HepG2 (cell line): Measurements from ENCODE around the gene EEF2. TPM values are rescaled to one million over a fixed set of nuclear protein-coding genes. Genes with fewer than 3 reads are reported as not detected.

Experiments
- ATF7 ChIP-seq, 2 experiments: fragments of 450-650 bp in 1 of 2; sonication (generic) in 1 of 2; formaldehyde crosslinking in 1 of 2; IDR thresholded peaks; 2 replicates each; pipeline versions ENCODE4 v1.4.0 to v1.6.1; 2016 to 2020; ENCODE audit warnings: antibody characterized with exemption in 1 of 2, mild to moderate bottlenecking in 1 of 2, missing genetic modification reagents in 1 of 2
- CEBPB ChIP-seq: IDR thresholded peaks from 2 replicates; pipeline ENCODE4 v1.6.1; 2011; ENCODE audit warnings: low read depth, low read length, improper control_type of control experiment, borderline replicate concordance
- CERS6 ChIP-seq: sonication (generic); formaldehyde crosslinking; IDR thresholded peaks from 2 replicates; pipeline ENCODE4 v1.5.0; 2020; ENCODE audit warnings: missing genetic modification reagents
- GPBP1L1 ChIP-seq: sonication (generic); formaldehyde crosslinking; IDR thresholded peaks from 2 replicates; pipeline ENCODE4 v1.5.0; 2020; ENCODE audit warnings: mild to moderate bottlenecking, missing genetic modification reagents
- KDM1A ChIP-seq: IDR thresholded peaks from 2 replicates; pipeline ENCODE4 v1.6.1; 2016; ENCODE audit warnings: missing compliant biosample characterization
- KLF9 ChIP-seq: IDR thresholded peaks from 2 replicates; pipeline ENCODE4 v1.6.1; 2016; ENCODE audit warnings: low read depth
- MIER3 ChIP-seq: IDR thresholded peaks from 2 replicates; pipeline ENCODE4 v1.6.1; 2016; ENCODE audit warnings: missing compliant biosample characterization, borderline replicate concordance
- MLLT10 ChIP-seq: sonication (generic); formaldehyde crosslinking; IDR thresholded peaks from 2 replicates; pipeline ENCODE4 v1.4.0; 2020; ENCODE audit warnings: missing genetic modification reagents
- MXD4 ChIP-seq: IDR thresholded peaks from 2 replicates; pipeline ENCODE4 v1.6.1; 2016; ENCODE audit warnings: mild to moderate bottlenecking, missing biosample characterization, missing genetic modification reagents
- RNF2 ChIP-seq: fragments of 450-650 bp; conservative IDR thresholded peaks from 2 replicates; pipeline ENCODE4 v1.6.1; 2016; ENCODE audit warnings: low read depth
- SOX5 ChIP-seq: IDR thresholded peaks from 2 replicates; pipeline ENCODE4 v1.6.1; 2016; ENCODE audit warnings: borderline replicate concordance
- THAP8 ChIP-seq: sonication (generic); formaldehyde crosslinking; IDR thresholded peaks from 2 replicates; pipeline ENCODE4 v1.5.1; 2020; ENCODE audit warnings: missing genetic modification reagents, mild to moderate bottlenecking, borderline replicate concordance
- TOE1 ChIP-seq: sonication (generic); formaldehyde crosslinking; IDR thresholded peaks from 2 replicates; pipeline ENCODE4 v1.4.0; 2020; ENCODE audit warnings: mild to moderate bottlenecking, missing genetic modification reagents
- UBTF ChIP-seq: sonication (generic); formaldehyde crosslinking; IDR thresholded peaks from 2 replicates; pipeline ENCODE4 v1.4.0; 2020; ENCODE audit warnings: mild to moderate bottlenecking, missing genetic modification reagents
- ZMYM2 ChIP-seq: sonication (generic); formaldehyde crosslinking; IDR thresholded peaks from 2 replicates; pipeline ENCODE4 v1.8.0; 2022; ENCODE audit warnings: mild to moderate bottlenecking, missing genetic modification reagents
- ZNF12 ChIP-seq: sonication (generic); formaldehyde crosslinking; IDR thresholded peaks from 2 replicates; pipeline ENCODE4 v1.5.0; 2020; ENCODE audit warnings: missing genetic modification reagents
- ZNF230 ChIP-seq: sonication (generic); formaldehyde crosslinking; IDR thresholded peaks from 2 replicates; pipeline ENCODE4 v1.4.0; 2020; ENCODE audit warnings: mild to moderate bottlenecking, missing genetic modification reagents
- ZNF441 ChIP-seq: sonication (generic); formaldehyde crosslinking; IDR thresholded peaks from 2 replicates; pipeline ENCODE4 v1.7.0; 2021; ENCODE audit warnings: missing genetic modification reagents, borderline replicate concordance
- ZNF501 ChIP-seq: sonication (generic); formaldehyde crosslinking; IDR thresholded peaks from 2 replicates; pipeline ENCODE4 v1.5.1; 2020; ENCODE audit warnings: mild to moderate bottlenecking, moderate library complexity, missing genetic modification reagents
- ZNF615 ChIP-seq: sonication (generic); formaldehyde crosslinking; IDR thresholded peaks from 2 replicates; pipeline ENCODE4 v1.5.0; 2020; ENCODE audit warnings: mild to moderate bottlenecking, missing genetic modification reagents, borderline replicate concordance
- ZNF766 ChIP-seq: sonication (generic); formaldehyde crosslinking; IDR thresholded peaks from 2 replicates; pipeline ENCODE4 v1.5.0; 2020; ENCODE audit warnings: missing genetic modification reagents, borderline replicate concordance
- ZNF878 ChIP-seq: sonication (generic); formaldehyde crosslinking; IDR thresholded peaks from 2 replicates; pipeline ENCODE4 v1.8.1; 2023; ENCODE audit warnings: mild to moderate bottlenecking, missing genetic modification reagents, moderate library complexity
- ZNF891 ChIP-seq: sonication (generic); formaldehyde crosslinking; IDR thresholded peaks from 2 replicates; pipeline ENCODE4 v1.5.0; 2020; ENCODE audit warnings: mild to moderate bottlenecking, missing genetic modification reagents
- polyA plus RNA-seq, 8 experiments: library from polyadenylated mRNA; depleted of rRNA in 3 of 8; stranded (reverse) in 7 of 8; unstranded in 1 of 8; fragments of >200 nt; fragmentation: Illumina TruSeq in 4 of 8; extraction: Trizol in 4 of 8; gene quantifications; 2 replicates each; pipeline versions ENCODE4 v1.2.1 to v1.2.3, GENCODE V29; 2011 to 2016; ENCODE audit warnings: low read depth in 4 of 8, missing spikeins in 1 of 8, mixed read lengths in 1 of 8; ENCODE audit not compliant: insufficient read depth in 1 of 8
- total RNA-seq, 5 experiments: library from RNA; depleted of rRNA; stranded (reverse); fragments of >200 nt; fragmentation: Illumina TruSeq; extraction: Trizol; gene quantifications; 2 replicates each; pipeline ENCODE4 v1.2.3, GENCODE V29; 2016; ENCODE audit warnings: low read depth in 1 of 5
- TF ChIP-seq, protein P1 (sequence below): sonication (generic); formaldehyde crosslinking; conservative IDR thresholded peaks from 2 replicates; pipeline ENCODE4 v1.5.0; 2020; ENCODE audit warnings: missing genetic modification reagents

The EEF2 gene
- total and polyA plus RNA-seq, 2 of the 13 experiments (the other 11 are each of a cell fraction or from before 2014, with no cell fraction given) = 1,441 to 1,777 TPM

- TF ChIP-seq THAP8 (CRISPR knock-in tag) (no peak), GPBP1L1 (CRISPR knock-in tag) (no peak), ZNF878 (CRISPR knock-in tag) (peak; percentile 66; the same call in 1 of the 2 replicates), RNF2 (0 out of 2 replicates have a peak, but pooled peaks have one; percentile 47), ZNF891 (CRISPR knock-in tag) (peak; percentile 97), CEBPB (no peak), MLLT10 (CRISPR knock-in tag) (no peak), ZNF230 (CRISPR knock-in tag) (peak; percentile 58; the same call in 1 of the 2 replicates), TOE1 (CRISPR knock-in tag) (no peak), MIER3 (CRISPR knock-in tag) (no peak), UBTF (CRISPR knock-in tag) (peak; percentile 81), ZNF766 (peak; percentile 71), ZNF441 (CRISPR knock-in tag) (peak; percentile 68; the same call in 1 of the 2 replicates), ZNF501 (CRISPR knock-in tag) (peak; percentile 95), CERS6 (CRISPR knock-in tag) (no peak), MXD4 (peak; percentile 77; the same call in 1 of the 2 replicates), ZNF615 (CRISPR knock-in tag) (0 out of 2 replicates have a peak, but pooled peaks have one; percentile 19), KDM1A (CRISPR knock-in tag) (no peak), ZMYM2 (CRISPR knock-in tag) (no peak), KLF9 (CRISPR knock-in tag) (0 out of 2 replicates have a peak, but pooled peaks have one; percentile 36), ATF7 (IDR thresholded peaks at IDR 0.05) (peak; percentile 90), ATF7 (CRISPR knock-in tag; IDR thresholded peaks at IDR 0.05) (peak; percentile 98), SOX5 (peak; percentile 41; the same call in 1 of the 2 replicates), ZNF12 (CRISPR knock-in tag) (no peak)
- TF ChIP-seq, protein P1, sequence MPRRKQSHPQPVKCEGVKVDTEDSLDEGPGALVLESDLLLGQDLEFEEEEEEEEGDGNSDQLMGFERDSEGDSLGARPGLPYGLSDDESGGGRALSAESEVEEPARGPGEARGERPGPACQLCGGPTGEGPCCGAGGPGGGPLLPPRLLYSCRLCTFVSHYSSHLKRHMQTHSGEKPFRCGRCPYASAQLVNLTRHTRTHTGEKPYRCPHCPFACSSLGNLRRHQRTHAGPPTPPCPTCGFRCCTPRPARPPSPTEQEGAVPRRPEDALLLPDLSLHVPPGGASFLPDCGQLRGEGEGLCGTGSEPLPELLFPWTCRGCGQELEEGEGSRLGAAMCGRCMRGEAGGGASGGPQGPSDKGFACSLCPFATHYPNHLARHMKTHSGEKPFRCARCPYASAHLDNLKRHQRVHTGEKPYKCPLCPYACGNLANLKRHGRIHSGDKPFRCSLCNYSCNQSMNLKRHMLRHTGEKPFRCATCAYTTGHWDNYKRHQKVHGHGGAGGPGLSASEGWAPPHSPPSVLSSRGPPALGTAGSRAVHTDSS (CRISPR knock-in tag) = 0 out of 2 replicates have a peak, but pooled peaks have one; percentile 64
Measured at GRCh38 chr19:3984908-3985642, at the start of gene EEF2 (continued).
